ENCODE data around the gene SNX25. TPM values are rescaled to one million over a fixed set of nuclear protein-coding genes. Genes with fewer than 3 reads are reported as not detected.

SNX25 gene
- polyA plus RNA-seq, 1 of the 3 experiments (the other 2 are of a cell fraction), result 8.5 TPM

DNA sequence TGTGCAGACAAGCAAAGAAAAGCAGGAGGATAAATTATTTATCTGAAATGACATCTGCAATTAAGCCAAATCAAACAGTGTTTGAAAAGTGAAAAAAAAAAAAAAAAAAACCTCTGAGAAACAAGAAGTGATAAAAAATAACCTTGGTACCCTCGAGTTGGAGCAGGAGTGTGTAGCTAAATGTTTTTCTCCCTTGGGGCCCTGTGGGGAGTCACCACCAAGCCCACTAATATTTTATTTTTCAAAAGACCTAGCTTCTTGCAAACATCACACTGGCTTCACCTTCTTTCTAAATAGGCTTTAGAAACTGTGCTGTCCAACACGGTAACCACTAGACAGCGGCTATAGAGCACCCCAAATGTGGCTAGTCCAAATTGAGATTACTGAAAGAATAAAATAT, 47.7 kb downstream of the SNX25 start:
- CTCF ChIA-PET, result interaction anchor here (1.2 to 1.6 kb wide), 4 partner anchors 11 to 30 kb away, joined by 3 to 5 read pairs (median 4); no protein-coding TSS in a partner anchor
- H3K9me2 ChIP-seq, result no peaks in the 10 kb centered on the region
- no peak overlapping the region for H2AFZ ChIP-seq (ENCODE audit: low read depth)
- no peak for DNase-seq
- H3K4me2 ChIP-seq, result no peak overlapping the region
- H3F3A ChIP-seq (replicated peaks; ENCODE audit: insufficient read depth), result peaks cover 22% of the 10 kb centered on the region
- no peak overlapping the region for H3K9ac ChIP-seq
- TF ChIP-seq TEAD4 (IDR thresholded peaks at IDR 0.05; ENCODE audit: borderline replicate concordance, insufficient read depth) (no peak), POLR2AphosphoS5 (IDR thresholded peaks at IDR 0.05; ENCODE audit: low read depth, low read length) (no peak), EP300 (IDR thresholded peaks at IDR 0.05; ENCODE audit: borderline replicate concordance in 1 of 2, low read depth in 1 of 2, low read length in 1 of 2) (no peak), RFX5 (IDR thresholded peaks at IDR 0.05; ENCODE audit: low read length) (no peak), TAF1 (IDR thresholded peaks at IDR 0.05; ENCODE audit: borderline replicate concordance, low read depth, low read length) (no peak), FOXM1 (IDR thresholded peaks at IDR 0.05; ENCODE audit: low read depth) (no peak)
- TF ChIP-seq, protein P1, sequence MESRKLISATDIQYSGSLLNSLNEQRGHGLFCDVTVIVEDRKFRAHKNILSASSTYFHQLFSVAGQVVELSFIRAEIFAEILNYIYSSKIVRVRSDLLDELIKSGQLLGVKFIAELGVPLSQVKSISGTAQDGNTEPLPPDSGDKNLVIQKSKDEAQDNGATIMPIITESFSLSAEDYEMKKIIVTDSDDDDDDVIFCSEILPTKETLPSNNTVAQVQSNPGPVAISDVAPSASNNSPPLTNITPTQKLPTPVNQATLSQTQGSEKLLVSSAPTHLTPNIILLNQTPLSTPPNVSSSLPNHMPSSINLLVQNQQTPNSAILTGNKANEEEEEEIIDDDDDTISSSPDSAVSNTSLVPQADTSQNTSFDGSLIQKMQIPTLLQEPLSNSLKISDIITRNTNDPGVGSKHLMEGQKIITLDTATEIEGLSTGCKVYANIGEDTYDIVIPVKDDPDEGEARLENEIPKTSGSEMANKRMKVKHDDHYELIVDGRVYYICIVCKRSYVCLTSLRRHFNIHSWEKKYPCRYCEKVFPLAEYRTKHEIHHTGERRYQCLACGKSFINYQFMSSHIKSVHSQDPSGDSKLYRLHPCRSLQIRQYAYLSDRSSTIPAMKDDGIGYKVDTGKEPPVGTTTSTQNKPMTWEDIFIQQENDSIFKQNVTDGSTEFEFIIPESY (IDR thresholded peaks at IDR 0.05; ENCODE audit: borderline replicate concordance, low read depth), result no peak
- peaks cover 0 to 33% of the 10 kb centered on the region in 2 experiments for H3K36me3 ChIP-seq (replicated peaks in 1 of 2; ENCODE audit: control insufficient read depth in 1 of 2, insufficient read depth in 2 of 2, low read length in 1 of 2)
- H3K79me2 ChIP-seq (ENCODE audit: insufficient read depth), result peaks cover 74% of the 10 kb centered on the region
- WGBS (ENCODE audit: low lambda C conversion rate), result 92% methylated on average over 3 of the region's 3 CpGs
- H3K4me3 ChIP-seq (ENCODE audit: low read depth in 2 of 2, low read length in 1 of 2), result no peak overlapping the region
- H3K27me3 ChIP-seq (ENCODE audit: insufficient read depth), result no peaks in the 10 kb centered on the region
- peak overlapping the region in 1 of 2 experiments; percentile 50; a peak in 2 of 4 replicates for H3K27ac ChIP-seq (ENCODE audit: low read depth in 2 of 2, low read length in 1 of 2)
- POLR2A ChIA-PET, result no interaction called here
- no peaks in the 10 kb centered on the region for H3K9me3 ChIP-seq
- H4K20me1 ChIP-seq (ENCODE audit: insufficient read depth), result no peaks in the 10 kb centered on the region; the same call in 1 of the 2 replicates
- H3K4me1 ChIP-seq (ENCODE audit: control insufficient read depth in 1 of 2, insufficient read depth in 2 of 2, low read depth in 1 of 2, low read length in 1 of 2), result peaks cover 6 to 14% of the 10 kb centered on the region in 2 experiments; a peak in 3 of 4 replicates

GRCh38 chr4:185257694-185258093, 48.3 kb downstream of the SNX25 start:
- Histone ChIP-seq H3K36me3 (replicated peaks in 1 of 2; ENCODE audit: control insufficient read depth in 1 of 2, insufficient read depth in 2 of 2, low read length in 1 of 2) (peaks cover 0 to 33% of the 10 kb centered on the region in 2 experiments), H3K4me1 (ENCODE audit: control insufficient read depth in 1 of 2, insufficient read depth in 2 of 2, low read depth in 1 of 2, low read length in 1 of 2) (peaks cover 6 to 14% of the 10 kb centered on the region in 2 experiments; a peak in 3 of 4 replicates), H3F3A (replicated peaks; ENCODE audit: insufficient read depth) (peaks cover 17% of the 10 kb centered on the region), H3K9me3 (no peaks in the 10 kb centered on the region), H4K20me1 (ENCODE audit: insufficient read depth) (no peaks in the 10 kb centered on the region; the same call in 1 of the 2 replicates), H3K9ac (no peak overlapping the region), H2AFZ (ENCODE audit: low read depth) (no peak overlapping the region), H3K27ac (ENCODE audit: low read depth in 2 of 2, low read length in 1 of 2) (peak overlapping the region in 1 of 2 experiments; percentile 65; a peak in 2 of 4 replicates), H3K4me3 (ENCODE audit: low read depth in 2 of 2, low read length in 1 of 2) (no peak overlapping the region), H3K27me3 (ENCODE audit: insufficient read depth) (no peaks in the 10 kb centered on the region), H3K79me2 (ENCODE audit: insufficient read depth) (peaks cover 76% of the 10 kb centered on the region), H3K4me2 (no peak overlapping the region), H3K9me2 (no peaks in the 10 kb centered on the region)
- 91% methylated on average over 1 of the region's 1 CpG for WGBS (ENCODE audit: low lambda C conversion rate)
- DNase-seq, result no peak
- ChIA-PET POLR2A (interaction anchor here (0.5 kb wide), 1 partner anchor 522 kb away, joined by 3 read pairs; no protein-coding TSS in a partner anchor), CTCF (interaction anchor here (1.2 to 1.6 kb wide), 4 partner anchors 10 to 47 kb away, joined by 3 to 4 read pairs (median 4); no protein-coding TSS in a partner anchor)
- TF ChIP-seq NFIC (IDR thresholded peaks at IDR 0.05; ENCODE audit: borderline replicate concordance) (no peak), CHD2 (IDR thresholded peaks at IDR 0.05; ENCODE audit: low read length, partially characterized antibody) (no peak), TAF1 (IDR thresholded peaks at IDR 0.05; ENCODE audit: borderline replicate concordance, low read depth, low read length) (no peak), TEAD4 (IDR thresholded peaks at IDR 0.05; ENCODE audit: borderline replicate concordance, insufficient read depth) (no peak), RFX5 (IDR thresholded peaks at IDR 0.05; ENCODE audit: low read length) (no peak), FOXM1 (IDR thresholded peaks at IDR 0.05; ENCODE audit: low read depth) (no peak), MEF2A (IDR thresholded peaks at IDR 0.05; ENCODE audit: borderline replicate concordance, low read depth) (no peak), RCOR1 (IDR thresholded peaks at IDR 0.05; ENCODE audit: low read length) (no peak), RAD21 (IDR thresholded peaks at IDR 0.05; ENCODE audit: low read length) (no peak), EP300 (IDR thresholded peaks at IDR 0.05; ENCODE audit: borderline replicate concordance in 1 of 2, low read depth in 1 of 2, low read length in 1 of 2) (no peak), MAX (IDR thresholded peaks at IDR 0.05; ENCODE audit: low read depth) (no peak)
- TF ChIP-seq, protein P2, sequence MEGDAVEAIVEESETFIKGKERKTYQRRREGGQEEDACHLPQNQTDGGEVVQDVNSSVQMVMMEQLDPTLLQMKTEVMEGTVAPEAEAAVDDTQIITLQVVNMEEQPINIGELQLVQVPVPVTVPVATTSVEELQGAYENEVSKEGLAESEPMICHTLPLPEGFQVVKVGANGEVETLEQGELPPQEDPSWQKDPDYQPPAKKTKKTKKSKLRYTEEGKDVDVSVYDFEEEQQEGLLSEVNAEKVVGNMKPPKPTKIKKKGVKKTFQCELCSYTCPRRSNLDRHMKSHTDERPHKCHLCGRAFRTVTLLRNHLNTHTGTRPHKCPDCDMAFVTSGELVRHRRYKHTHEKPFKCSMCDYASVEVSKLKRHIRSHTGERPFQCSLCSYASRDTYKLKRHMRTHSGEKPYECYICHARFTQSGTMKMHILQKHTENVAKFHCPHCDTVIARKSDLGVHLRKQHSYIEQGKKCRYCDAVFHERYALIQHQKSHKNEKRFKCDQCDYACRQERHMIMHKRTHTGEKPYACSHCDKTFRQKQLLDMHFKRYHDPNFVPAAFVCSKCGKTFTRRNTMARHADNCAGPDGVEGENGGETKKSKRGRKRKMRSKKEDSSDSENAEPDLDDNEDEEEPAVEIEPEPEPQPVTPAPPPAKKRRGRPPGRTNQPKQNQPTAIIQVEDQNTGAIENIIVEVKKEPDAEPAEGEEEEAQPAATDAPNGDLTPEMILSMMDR (IDR thresholded peaks at IDR 0.05), result no peak
- TF ChIP-seq, protein P3, sequence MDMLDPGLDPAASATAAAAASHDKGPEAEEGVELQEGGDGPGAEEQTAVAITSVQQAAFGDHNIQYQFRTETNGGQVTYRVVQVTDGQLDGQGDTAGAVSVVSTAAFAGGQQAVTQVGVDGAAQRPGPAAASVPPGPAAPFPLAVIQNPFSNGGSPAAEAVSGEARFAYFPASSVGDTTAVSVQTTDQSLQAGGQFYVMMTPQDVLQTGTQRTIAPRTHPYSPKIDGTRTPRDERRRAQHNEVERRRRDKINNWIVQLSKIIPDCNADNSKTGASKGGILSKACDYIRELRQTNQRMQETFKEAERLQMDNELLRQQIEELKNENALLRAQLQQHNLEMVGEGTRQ (IDR thresholded peaks at IDR 0.05; ENCODE audit: borderline replicate concordance, low read depth, low read length), result no peak
